IMR-90 (cell line): Measurements from ENCODE around the gene SELENOV. TPM values are rescaled to one million over a fixed set of nuclear protein-coding genes. Genes with fewer than 3 reads are reported as not detected.

Experiments used
- ATAC-seq: fragments of 200-7000 bp; cut with Tn5 transposase; 2 replicates; pipeline ENCODE4 v1.9.1; 2020; ENCODE audit warnings: low read depth, mild to moderate bottlenecking, moderate library complexity
- BruUV-seq: library from RNA; stranded (reverse); fragments of 400-500 nt; replicated peaks from 2 replicates; lab custom pipeline; 2021; lab: Mats Ljungman, UMichigan
- CTCF ChIA-PET: fragments of 300-600 bp; formaldehyde crosslinking; extraction: SDS; loops from one replicate; lab custom pipeline; 2021; ENCODE audit warnings: antibody characterized with exemption; lab: Yijun Ruan, JAX
- POLR2A ChIA-PET: fragments of 300-600 bp; sonication (Branson Sonifier 250); formaldehyde crosslinking; loops from one replicate; lab custom pipeline; 2022; ENCODE audit warnings: antibody characterized with exemption; ENCODE audit not compliant: unreplicated experiment; lab: Charles Lee
- DNase-seq: peaks from one replicate; pipeline ENCODE4 v3.0.0; 2013
- H2AFZ ChIP-seq: replicated peaks from 2 replicates; pipeline ENCODE3; 2013; ENCODE audit warnings: low read length, mild to moderate bottlenecking; ENCODE audit not compliant: poor library complexity
- H2AK5ac ChIP-seq: 2 replicates; pipeline ENCODE4 v1.6.1; 2013; ENCODE audit warnings: low read depth, low read length, inconsistent platforms
- H2AK9ac ChIP-seq: replicated peaks from 2 replicates; pipeline ENCODE3; 2013; ENCODE audit warnings: mild to moderate bottlenecking, low read depth, low read length, moderate library complexity; ENCODE audit not compliant: poor library complexity
- H2BK120ac ChIP-seq: 2 replicates; pipeline ENCODE4 v1.6.1; 2013; ENCODE audit warnings: low read depth, low read length, inconsistent platforms
- H2BK15ac ChIP-seq: 3 replicates; pipeline ENCODE4 v1.6.1; 2013; ENCODE audit warnings: low read depth, low read length, inconsistent platforms
- H2BK20ac ChIP-seq: 2 replicates; pipeline ENCODE4 v1.6.1; 2013; ENCODE audit warnings: low read depth, mild to moderate bottlenecking, inconsistent platforms, low read length, moderate library complexity
- H2BK5ac ChIP-seq: 2 replicates; pipeline ENCODE4 v1.6.1; 2013; ENCODE audit warnings: mild to moderate bottlenecking, low read depth, low read length, inconsistent platforms; ENCODE audit not compliant: poor library complexity, severe bottlenecking
- H3K14ac ChIP-seq: replicated peaks from 2 replicates; pipeline ENCODE4 v1.6.1; 2013; ENCODE audit warnings: low read depth, low read length, inconsistent platforms
- H3K18ac ChIP-seq: 2 replicates; pipeline ENCODE4 v1.6.1; 2013; ENCODE audit warnings: low read depth, low read length, control low read depth
- H3K23ac ChIP-seq: 2 replicates; pipeline ENCODE4 v1.6.1; 2013; ENCODE audit warnings: low read depth, low read length, inconsistent platforms
- H3K27ac ChIP-seq: 2 replicates; pipeline ENCODE4 v1.5.1; 2013; ENCODE audit warnings: mild to moderate bottlenecking, control low read depth, low read length; ENCODE audit not compliant: insufficient read depth
- H3K27me3 ChIP-seq: 2 replicates; pipeline ENCODE4 v1.6.1; 2013; ENCODE audit warnings: low read length; ENCODE audit not compliant: control insufficient read depth, insufficient read depth
- H3K36me3 ChIP-seq: 2 replicates; pipeline ENCODE4 v1.6.1; 2013; ENCODE audit warnings: low read length, mixed read lengths; ENCODE audit not compliant: control insufficient read depth, insufficient read depth
- H3K4ac ChIP-seq: 2 replicates; pipeline ENCODE4 v1.6.1; 2013; ENCODE audit warnings: low read depth, low read length, inconsistent platforms
- H3K4me1 ChIP-seq: 2 replicates; pipeline ENCODE4 v1.6.1; 2013; ENCODE audit warnings: low read length, mixed read lengths; ENCODE audit not compliant: control insufficient read depth, insufficient read depth
- H3K4me2 ChIP-seq: 2 replicates; pipeline ENCODE4 v1.6.1; 2013; ENCODE audit warnings: low read depth, mild to moderate bottlenecking, control low read depth, low read length, moderate library complexity
- H3K4me3 ChIP-seq: 2 replicates; pipeline ENCODE4 v1.5.1; 2013; ENCODE audit warnings: low read depth, mild to moderate bottlenecking, control low read depth, low read length, moderate library complexity; ENCODE audit not compliant: insufficient read depth
- H3K56ac ChIP-seq: 2 replicates; pipeline ENCODE4 v1.6.1; 2013; ENCODE audit warnings: low read length, inconsistent platforms; ENCODE audit not compliant: insufficient read depth; ENCODE audit errors: extremely low read depth
- H3K79me1 ChIP-seq, 2 experiments: 2 replicates each; pipeline ENCODE4 v1.6.1; 2013; ENCODE audit warnings: low read length in 2 of 2, inconsistent platforms in 1 of 2, low read depth in 1 of 2
- H3K9ac ChIP-seq: 2 replicates; pipeline ENCODE4 v1.6.1; 2013; ENCODE audit warnings: low read depth, low read length, control low read depth
- H3K9me1 ChIP-seq: 2 replicates; pipeline ENCODE4 v1.6.1; 2013; ENCODE audit warnings: low read length, inconsistent platforms; ENCODE audit not compliant: insufficient read depth
- H3K9me3 ChIP-seq: 2 replicates; pipeline ENCODE4 v1.6.1; 2013; ENCODE audit warnings: low read length; ENCODE audit not compliant: control insufficient read depth, insufficient read depth
- H4K20me1 ChIP-seq: 2 replicates; pipeline ENCODE4 v1.6.1; 2013; ENCODE audit warnings: low read length, inconsistent platforms; ENCODE audit not compliant: insufficient read depth
- H4K5ac ChIP-seq: 2 replicates; pipeline ENCODE4 v1.6.1; 2013; ENCODE audit warnings: mild to moderate bottlenecking, low read depth, low read length, control low read depth
- H4K8ac ChIP-seq, 2 experiments: 2 replicates each; pipeline ENCODE4 v1.6.1; 2013; ENCODE audit warnings: low read depth in 2 of 2, low read length in 2 of 2, control low read depth in 1 of 2, inconsistent platforms in 1 of 2
- H4K91ac ChIP-seq: 2 replicates; pipeline ENCODE4 v1.6.1; 2013; ENCODE audit warnings: low read depth, low read length, inconsistent platforms; ENCODE audit not compliant: insufficient read depth
- FOS ChIP-seq: fragments of 150-350 bp; IDR thresholded peaks from 2 replicates; pipeline ENCODE4 v1.6.1; 2016; ENCODE audit warnings: low read depth, low read length
- MAFK ChIP-seq: IDR thresholded peaks from 2 replicates; pipeline ENCODE4 v1.6.1; 2012; ENCODE audit warnings: low read depth, low read length, improper control_type of control experiment
- POLR2A ChIP-seq: IDR thresholded peaks from 2 replicates; pipeline ENCODE4 v1.6.1; 2012; ENCODE audit warnings: mild to moderate bottlenecking, low read depth, low read length
- SMC3 ChIP-seq: fragments of 150-350 bp; IDR thresholded peaks from 2 replicates; pipeline ENCODE4 v1.6.1; 2016; ENCODE audit warnings: low read depth, mild to moderate bottlenecking, antibody characterized with exemption, low read length, moderate library complexity
- WGBS, 2 experiments: methylation state at CpG; one replicate each; pipeline versions ENCODE4 v1.1.5 to v1.1.7; 2013; ENCODE audit warnings: missing lambda C conversion rate in 2 of 2; ENCODE audit not compliant: insufficient read length in 1 of 2; ENCODE audit errors: extremely low coverage in 2 of 2; 5-methylcytosine and 5-hydroxymethylcytosine counted together
- dilution Hi-C: fragments of 300-500 bp; cut with HindIII; formaldehyde crosslinking; loops from one replicate; pipeline ENCODE4 v1.14.3; 2018; ENCODE audit warnings: low sequenced_read_pairs; ENCODE audit not compliant: unreplicated experiment
- in situ Hi-C: fragments of 300-500 bp; cut with MboI; formaldehyde crosslinking; loops from 3 replicates; pipeline ENCODE4 v1.14.3; 2019; ENCODE audit warnings: low sequenced_read_pairs, inconsistent platforms, mixed read lengths
- intact Hi-C: fragments of 100-400 bp; cut with micrococcal nuclease; formaldehyde crosslinking; loops from 2 replicates; pipeline ENCODE4 v1.10.0; 2022
- polyA plus RNA-seq, 3 experiments: library from polyadenylated mRNA; depleted of rRNA; stranded (reverse); fragments of >200 nt; gene quantifications; 2 replicates each; pipeline ENCODE4 v1.2.3, GENCODE V29; 2012; ENCODE audit warnings: low replicate concordance in 1 of 3
- total RNA-seq: library from RNA; depleted of rRNA; stranded (reverse); fragments of >200 nt; gene quantifications from 2 replicates; pipeline ENCODE4 v1.2.3, GENCODE V29; 2012

Gene SELENOV
- total and polyA plus RNA-seq, 2 of the 4 experiments (the other 2 are of a cell fraction) = not detected

DNA sequence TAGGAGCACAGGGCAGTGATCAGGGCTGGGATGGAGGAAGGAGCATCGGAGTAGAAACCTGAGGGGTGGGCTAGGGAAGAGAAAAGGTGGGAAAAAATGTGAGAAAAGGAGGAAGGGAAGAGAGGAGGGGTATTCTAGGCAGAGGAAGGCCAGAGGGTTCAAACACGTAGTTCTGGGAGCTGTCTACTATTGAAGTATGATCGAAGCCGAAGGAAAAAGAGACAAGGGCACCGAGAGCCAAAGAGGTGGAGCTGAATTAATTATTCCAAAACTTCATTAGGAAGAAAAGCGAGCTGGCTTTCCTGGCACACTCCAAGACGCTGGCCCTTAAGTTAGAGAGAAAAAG lies 8.4 kb upstream of the SELENOV start:
- Histone ChIP-seq H3K79me1 (no peaks in the 10 kb centered on the region), H4K91ac (no peak overlapping the region), H3K9me1 (peaks cover 3% of the 10 kb centered on the region; the same call in 1 of the 2 replicates), H3K14ac (no peak overlapping the region), H2BK120ac (no peak overlapping the region), H3K4me3 (peak overlapping the region; percentile 65; the same call in 1 of the 2 replicates), H3K27me3 (peaks cover 22% of the 10 kb centered on the region; the same call in 1 of the 2 replicates), H3K18ac (no peak overlapping the region), H2AFZ (peak overlapping the region; percentile 97), H2BK15ac (no peak overlapping the region), H3K4ac (no peak overlapping the region), H4K8ac (peak overlapping the region in 1 of 2 experiments; percentile 53; a peak in 2 of 4 replicates), H4K20me1 (no peaks in the 10 kb centered on the region), H3K36me3 (no peaks in the 10 kb centered on the region), H3K4me2 (peak overlapping the region; percentile 75; the same call in 1 of the 2 replicates), H2BK20ac (no peak overlapping the region), H3K4me1 (no peaks in the 10 kb centered on the region), H4K5ac (no peak overlapping the region), H2AK5ac (no peak overlapping the region), H3K9ac (no peak overlapping the region), H3K27ac (no peak overlapping the region), H3K56ac (no peak overlapping the region), H3K23ac (no peak overlapping the region), H2AK9ac (peak overlapping the region; percentile 42), H3K9me3 (no peaks in the 10 kb centered on the region), H2BK5ac (no peak overlapping the region)
- TF ChIP-seq POLR2A (no peak), FOS (no peak), MAFK (no peak), SMC3 (no peak)
- WGBS, 2 experiments = 67% methylated on average over 1 of the region's 7 CpGs; no CpG with 5 or more reads in 1 of the 2 experiments
- intact Hi-C loops = no loop called here
- in situ Hi-C loops = no loop called here
- ChIA-PET POLR2A (no interaction called here), CTCF (interaction anchor here (0.6 kb wide), 1 partner anchor 24 kb away, joined by 3 read pairs; no protein-coding TSS in a partner anchor)
- dilution Hi-C loops = no loop called here
- BruUV-seq = no TSS peak
- ATAC-seq (no peak), DNase-seq (no peak)
